ENCODE data around the gene HCAR3. TPM values are rescaled to one million over a fixed set of nuclear protein-coding genes. Genes with fewer than 3 reads are reported as not detected.
"Not testable (repeated sequence)": the region's sequence is repeated elsewhere in the genome, so short reads cannot be mapped to it uniquely, and the experiment has no call there.

HCAR3 gene
- total RNA-seq, 1 experiment from 2014 or later, result not detected

DNA sequence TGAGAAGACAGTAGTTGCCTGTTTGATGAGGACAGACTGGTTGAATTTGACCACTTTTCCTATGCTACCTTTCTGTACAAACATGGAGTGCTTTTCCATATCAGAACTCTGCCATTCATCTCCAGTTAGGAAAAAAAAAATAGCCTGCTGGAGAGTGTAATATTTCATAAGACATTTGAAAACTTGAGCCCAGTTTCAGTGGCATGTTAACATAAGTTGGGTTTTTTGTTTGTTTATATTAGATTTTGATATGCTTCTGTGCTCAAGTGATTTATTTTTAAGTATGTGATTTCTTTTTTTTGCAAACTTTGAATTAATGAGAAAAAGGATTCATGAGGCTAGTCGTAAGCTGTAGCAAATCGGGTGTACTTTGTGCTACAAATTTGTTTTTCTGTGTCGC lies 12.8 kb downstream of the HCAR3 start:
- not testable (repeated sequence) for H3K9me3 ChIP-seq (replicated peaks); H3K4me1 ChIP-seq (replicated peaks); H3K27ac ChIP-seq; H3K36me3 ChIP-seq; H3K4me3 ChIP-seq; DNase-seq (ENCODE audit: low read depth in 1 of 2, low spot score in 2 of 2); H3K27me3 ChIP-seq (replicated peaks)

DNA sequence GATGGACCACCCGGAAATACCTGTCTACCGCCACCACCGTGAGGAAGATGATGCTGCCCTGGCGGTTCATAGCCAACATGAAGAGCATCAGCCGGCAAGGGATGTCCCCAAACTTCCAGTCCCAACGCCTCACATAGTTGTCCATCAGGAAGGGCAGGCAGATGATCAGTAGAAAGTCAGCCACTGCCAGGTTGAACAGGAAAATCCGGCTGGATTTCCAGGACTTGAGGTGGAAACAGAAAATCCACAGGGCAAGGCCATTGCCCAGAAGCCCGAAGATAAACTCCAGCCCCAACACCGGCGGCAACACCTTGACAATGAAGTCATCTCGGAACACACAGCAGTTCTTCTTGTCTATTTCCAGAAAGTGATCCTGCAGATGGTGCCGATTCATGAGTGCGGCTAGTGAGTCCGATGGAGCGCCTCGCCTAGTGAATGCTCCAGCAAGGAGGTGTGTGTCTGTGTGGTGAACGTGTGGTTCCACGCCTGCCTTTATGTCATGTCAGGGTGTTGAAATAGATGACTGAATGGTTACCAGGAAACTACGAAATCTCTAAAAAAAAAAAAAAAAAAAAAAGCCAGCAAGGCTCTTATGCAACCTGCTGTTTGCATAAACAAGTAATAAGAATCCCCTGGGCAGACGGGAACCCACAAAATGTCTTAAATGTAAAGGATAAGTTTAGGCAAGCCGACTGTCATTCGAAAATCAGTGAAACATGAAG lies 13.6 kb downstream of the HCAR3 start, which contains the start of gene HCAR2:
Gene HCAR2, minus strand, starts transcription at position 468 of the 722 bp plus-strand sequence. Its CDS starts 74 bp downstream, at position 394.
- H3K36me3 ChIP-seq; H3K27me3 ChIP-seq (replicated peaks); H3K27ac ChIP-seq; H3K9me3 ChIP-seq (replicated peaks); DNase-seq (ENCODE audit: low read depth in 1 of 2, low spot score in 2 of 2); H3K4me1 ChIP-seq (replicated peaks); H3K4me3 ChIP-seq: not testable (repeated sequence)

DNA sequence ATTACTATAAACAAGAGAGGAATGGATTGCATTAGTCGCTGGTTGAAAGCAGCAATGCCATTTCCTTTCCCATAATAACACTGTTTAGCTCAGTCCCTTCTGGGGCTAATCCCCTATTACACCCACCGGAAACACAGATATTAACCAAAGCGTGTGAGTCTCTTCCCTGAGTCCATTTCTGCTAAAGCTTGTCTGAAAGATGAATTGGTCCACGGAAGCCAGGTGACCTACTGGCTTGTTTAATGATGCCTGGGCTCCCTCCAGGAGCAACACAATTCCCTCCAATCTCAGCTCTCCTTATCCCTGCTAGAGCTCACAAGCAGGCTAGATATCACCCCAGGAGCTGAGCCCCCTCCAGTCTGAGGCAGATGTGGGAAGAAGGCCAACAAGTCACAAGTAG lies 15.1 kb downstream of the HCAR3 start:
- DNase-seq (ENCODE audit: low read depth in 1 of 2, low spot score in 2 of 2); H3K27ac ChIP-seq; H3K36me3 ChIP-seq; H3K4me3 ChIP-seq; H3K9me3 ChIP-seq (replicated peaks); H3K27me3 ChIP-seq (replicated peaks); H3K4me1 ChIP-seq (replicated peaks): not testable (repeated sequence)

DNA sequence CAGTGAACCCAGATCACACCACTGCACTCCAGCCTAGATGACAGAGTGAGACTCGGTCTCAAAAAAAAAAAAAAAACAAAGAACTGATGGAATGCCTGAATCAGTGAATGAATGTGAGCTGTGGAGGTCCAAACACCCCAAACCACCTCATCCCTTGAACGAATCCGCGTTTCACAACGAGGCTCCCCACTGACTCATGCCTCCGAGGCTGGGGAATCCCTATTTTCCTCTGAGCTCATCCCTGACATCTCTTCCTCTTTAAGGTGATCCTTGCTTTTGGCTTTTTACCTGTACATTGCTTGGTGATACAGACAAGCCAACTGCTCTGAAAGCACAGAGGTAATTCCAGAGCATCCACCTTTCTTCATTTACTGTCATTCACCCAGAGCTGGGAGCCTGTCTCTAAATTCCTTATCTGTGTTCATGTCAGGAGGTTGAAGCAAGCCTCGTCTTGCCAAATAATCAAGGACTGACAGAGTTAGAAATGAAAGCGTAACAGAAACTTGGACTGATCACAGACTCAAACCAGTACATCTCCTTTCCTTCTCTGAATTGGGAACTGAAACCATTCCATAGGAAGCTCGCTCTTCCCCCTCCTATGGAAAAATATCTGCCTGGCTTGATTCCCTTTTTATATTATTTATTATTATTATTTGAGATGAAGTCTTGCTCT lies 16.4 kb downstream of the HCAR3 start:
- H3K27ac ChIP-seq; H3K27me3 ChIP-seq (replicated peaks); H3K36me3 ChIP-seq; DNase-seq (ENCODE audit: low read depth in 1 of 2, low spot score in 2 of 2); H3K4me1 ChIP-seq (replicated peaks); H3K4me3 ChIP-seq; H3K9me3 ChIP-seq (replicated peaks): not testable (repeated sequence)

DNA sequence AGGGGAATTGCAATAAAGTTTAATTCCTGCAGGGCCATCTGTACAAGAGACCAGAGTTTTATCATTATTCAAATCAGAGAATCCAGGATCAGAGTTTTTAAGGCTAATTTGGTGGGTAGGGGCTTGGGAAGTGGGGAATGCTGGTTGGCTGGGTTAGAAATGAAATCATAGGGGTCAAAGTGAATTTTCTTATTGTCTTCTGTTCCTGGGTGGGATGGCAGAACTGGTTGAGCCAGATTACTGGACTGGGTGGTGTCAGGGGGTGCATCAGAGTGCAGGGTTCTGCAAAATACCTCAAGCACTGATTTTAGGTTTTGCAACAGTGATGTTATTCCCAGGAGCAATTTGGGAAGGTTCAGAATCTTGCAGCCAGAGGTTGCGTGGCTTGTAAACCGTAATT lies 19.7 kb downstream of the HCAR3 start:
- not testable (repeated sequence) for DNase-seq (ENCODE audit: low read depth in 1 of 2, low spot score in 2 of 2); H3K36me3 ChIP-seq; H3K4me1 ChIP-seq (replicated peaks); H3K27ac ChIP-seq; H3K4me3 ChIP-seq; H3K27me3 ChIP-seq (replicated peaks); H3K9me3 ChIP-seq (replicated peaks)

DNA sequence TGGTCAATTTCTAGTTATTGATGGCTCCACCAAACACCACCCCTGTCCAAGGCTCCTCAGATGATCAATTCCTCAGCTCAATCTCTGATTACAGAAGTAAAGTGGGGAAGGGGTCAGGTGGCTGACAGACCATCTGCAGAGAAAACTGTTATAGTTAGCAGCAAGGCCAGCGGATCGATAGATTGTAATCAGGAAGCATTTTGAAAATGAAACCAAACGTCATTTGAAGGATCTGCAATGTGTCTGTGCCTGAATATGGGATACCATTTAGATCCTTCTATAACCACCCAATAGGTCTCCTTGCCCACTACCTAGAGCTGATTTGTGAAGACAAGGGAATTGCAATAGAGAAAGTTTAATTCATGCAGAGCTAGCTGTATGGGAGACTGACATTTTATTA lies 25.0 kb downstream of the HCAR3 start:
- H3K9me3 ChIP-seq (replicated peaks), result no peaks in the 10 kb centered on the region

DNA sequence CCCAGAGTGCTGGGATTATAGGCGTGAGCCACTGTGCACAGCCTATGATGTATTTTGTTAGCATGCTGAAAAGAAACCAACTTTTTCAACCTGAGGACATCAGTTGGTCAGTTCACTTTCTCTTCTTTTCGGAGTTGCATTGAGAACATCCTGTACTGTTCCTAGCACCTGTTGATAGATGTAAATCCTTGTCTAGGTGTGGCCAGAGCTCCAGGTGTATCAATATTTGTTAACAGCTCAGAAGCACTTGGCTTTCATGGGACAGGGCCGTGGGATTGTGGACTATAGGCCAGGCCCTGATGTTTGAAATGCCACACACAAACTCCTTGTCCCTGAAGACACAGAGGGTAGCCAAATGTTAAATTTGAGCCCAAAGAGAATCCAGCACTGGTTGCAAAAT lies 28.3 kb downstream of the HCAR3 start:
- H3K9me3 ChIP-seq (replicated peaks), result no peaks in the 10 kb centered on the region
- no peak overlapping the region for H3K27ac ChIP-seq
- H3K4me3 ChIP-seq, result no peak overlapping the region
- H3K27me3 ChIP-seq (replicated peaks), result no peaks in the 10 kb centered on the region
- DNase-seq (ENCODE audit: low read depth in 1 of 2, low spot score in 2 of 2), result no peak
- H3K36me3 ChIP-seq, result no peaks in the 10 kb centered on the region
- H3K4me1 ChIP-seq (replicated peaks), result no peaks in the 10 kb centered on the region

More for the DNA sequence above, 25.0 kb downstream of the HCAR3 start:
- Histone ChIP-seq H3K27me3 (replicated peaks) (no peaks in the 10 kb centered on the region), H3K36me3 (no peaks in the 10 kb centered on the region), H3K4me3 (no peak overlapping the region), H3K4me1 (replicated peaks) (no peaks in the 10 kb centered on the region), H3K27ac (no peak overlapping the region)
- DNase-seq (ENCODE audit: low read depth in 1 of 2, low spot score in 2 of 2), result no peak

DNA sequence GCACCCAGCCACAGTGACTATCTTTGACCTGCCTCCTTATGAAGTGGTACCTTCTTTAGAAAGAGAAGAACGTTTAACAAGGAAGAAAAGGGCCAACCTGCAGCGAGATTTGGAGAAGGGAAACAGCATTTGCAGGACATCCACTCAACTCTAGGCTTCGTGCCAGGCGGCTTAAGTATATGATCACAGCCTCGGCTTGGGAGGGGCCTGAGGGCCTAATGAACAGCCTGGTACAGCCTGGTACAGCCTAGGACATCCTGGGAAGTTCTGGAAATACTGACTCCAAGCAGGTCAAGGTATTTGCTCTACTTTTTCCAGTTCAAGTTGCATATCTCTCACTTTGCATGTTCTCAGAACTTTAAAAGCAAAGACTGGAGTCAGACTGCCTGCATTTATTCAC lies 29.5 kb downstream of the HCAR3 start:
- no peaks in the 10 kb centered on the region for H3K4me1 ChIP-seq (replicated peaks)
- H3K27me3 ChIP-seq (replicated peaks), result no peaks in the 10 kb centered on the region
- no peak overlapping the region for H3K4me3 ChIP-seq
- H3K27ac ChIP-seq, result no peak overlapping the region
- H3K9me3 ChIP-seq (replicated peaks), result no peaks in the 10 kb centered on the region
- no peak for DNase-seq (ENCODE audit: low read depth in 1 of 2, low spot score in 2 of 2)
- H3K36me3 ChIP-seq, result no peaks in the 10 kb centered on the region

DNA sequence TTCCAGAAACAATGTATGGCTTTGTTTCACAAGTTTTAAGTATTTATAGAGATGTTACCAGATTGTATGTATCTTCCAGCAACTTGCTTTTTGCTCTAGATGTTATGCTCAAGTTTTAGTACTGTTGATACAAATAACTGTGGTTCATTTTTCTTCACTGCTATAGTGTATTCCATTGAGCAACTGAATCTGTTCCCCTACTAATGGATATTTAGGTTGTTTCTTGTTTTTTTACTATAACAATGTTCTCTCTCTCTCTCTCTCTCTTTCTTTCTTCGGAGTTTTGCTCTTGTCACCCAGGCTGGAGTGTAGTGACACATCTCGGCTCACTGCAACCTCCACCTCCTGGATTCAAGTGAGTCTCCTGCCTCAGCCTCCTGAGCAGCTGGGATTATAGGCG lies 30.1 kb downstream of the HCAR3 start:
- no peaks in the 10 kb centered on the region for H3K9me3 ChIP-seq (replicated peaks)
- H3K4me3 ChIP-seq, result no peak overlapping the region
- H3K4me1 ChIP-seq (replicated peaks), result no peaks in the 10 kb centered on the region

DNA sequence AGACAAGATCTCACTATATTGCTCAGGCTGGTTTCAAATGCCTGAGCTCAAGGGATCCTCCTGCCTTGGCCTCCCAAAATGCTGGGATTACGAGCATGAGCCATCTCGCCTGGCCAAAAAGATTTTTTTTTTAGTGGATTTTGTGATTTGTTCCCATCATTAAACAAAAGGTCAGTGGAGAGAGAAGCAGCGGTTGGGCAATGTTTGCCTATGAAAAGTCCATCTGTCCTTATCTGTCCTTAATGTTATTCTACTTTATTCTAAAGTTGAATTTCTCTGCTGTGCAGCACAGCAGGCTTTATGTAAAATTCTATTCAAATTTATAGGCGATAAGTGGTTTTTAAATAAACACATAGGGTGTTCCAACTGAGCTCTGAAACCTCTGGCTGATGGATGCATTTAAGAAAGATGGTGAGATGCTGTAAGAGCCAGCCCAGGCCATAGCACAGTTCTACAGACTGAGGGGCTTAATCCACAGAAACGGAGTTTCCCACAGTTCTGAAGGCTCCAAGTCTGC lies 32.3 kb downstream of the HCAR3 start:
- DNase-seq (ENCODE audit: low read depth in 1 of 2, low spot score in 2 of 2), result no peak
- Histone ChIP-seq H3K9me3 (replicated peaks) (no peaks in the 10 kb centered on the region), H3K4me3 (no peak overlapping the region), H3K27me3 (replicated peaks) (no peaks in the 10 kb centered on the region), H3K27ac (no peak overlapping the region), H3K36me3 (no peaks in the 10 kb centered on the region), H3K4me1 (replicated peaks) (peaks cover 7% of the 10 kb centered on the region)

More for the DNA sequence above, 30.1 kb downstream of the HCAR3 start:
- Histone ChIP-seq H3K27me3 (replicated peaks) (no peaks in the 10 kb centered on the region), H3K36me3 (no peaks in the 10 kb centered on the region), H3K27ac (no peak overlapping the region)
- no peak for DNase-seq (ENCODE audit: low read depth in 1 of 2, low spot score in 2 of 2)

DNA sequence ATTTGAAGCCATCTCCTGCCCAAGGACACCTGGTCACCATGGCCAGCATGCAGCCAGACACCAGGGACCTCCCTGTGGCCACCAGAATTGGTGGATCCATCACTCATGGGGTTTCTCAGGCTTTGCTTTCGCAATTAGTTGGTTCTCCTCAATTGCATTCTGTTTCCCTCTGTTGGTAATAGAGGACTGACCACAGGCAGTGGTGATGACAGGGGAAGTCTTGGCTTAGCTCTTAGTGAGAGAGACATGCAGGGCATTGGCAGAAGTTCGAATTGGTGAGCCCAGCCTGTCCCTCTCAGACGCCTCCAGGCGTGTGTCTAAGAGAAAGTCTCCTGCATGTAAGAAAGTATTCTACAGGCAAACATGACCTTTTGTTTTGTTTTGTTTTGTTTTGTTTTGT lies 34.8 kb downstream of the HCAR3 start:
- Histone ChIP-seq H3K27ac (no peak overlapping the region), H3K36me3 (no peaks in the 10 kb centered on the region), H3K4me1 (replicated peaks) (peaks cover 17% of the 10 kb centered on the region), H3K27me3 (replicated peaks) (no peaks in the 10 kb centered on the region), H3K4me3 (no peak overlapping the region), H3K9me3 (replicated peaks) (no peaks in the 10 kb centered on the region)
- no peak for DNase-seq (ENCODE audit: low read depth in 1 of 2, low spot score in 2 of 2)

DNA sequence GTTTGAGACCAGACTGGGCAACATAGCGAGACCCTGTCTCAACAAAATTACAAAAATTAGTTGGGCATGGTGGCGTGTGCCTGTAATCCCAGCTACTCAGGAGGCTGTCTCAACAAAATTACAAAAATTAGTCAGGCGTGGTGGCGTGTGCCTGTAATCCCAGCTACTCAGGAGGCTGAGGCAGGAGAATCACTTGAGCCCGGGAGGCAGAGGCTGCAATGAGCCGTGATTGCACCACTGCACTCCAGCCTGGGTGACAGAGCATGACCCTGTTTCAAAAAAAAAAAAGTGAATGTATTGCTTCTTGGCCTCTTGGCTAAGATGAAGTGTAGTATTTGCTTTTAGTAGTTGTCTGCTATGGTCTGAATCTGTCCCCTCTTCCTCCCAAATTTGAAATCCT lies 35.6 kb downstream of the HCAR3 start:
- not testable (repeated sequence) for H3K4me3 ChIP-seq; H3K36me3 ChIP-seq; H3K9me3 ChIP-seq (replicated peaks); DNase-seq (ENCODE audit: low read depth in 1 of 2, low spot score in 2 of 2); H3K27ac ChIP-seq; H3K27me3 ChIP-seq (replicated peaks)
- peaks cover 17% of the 10 kb centered on the region for H3K4me1 ChIP-seq (replicated peaks)

DNA sequence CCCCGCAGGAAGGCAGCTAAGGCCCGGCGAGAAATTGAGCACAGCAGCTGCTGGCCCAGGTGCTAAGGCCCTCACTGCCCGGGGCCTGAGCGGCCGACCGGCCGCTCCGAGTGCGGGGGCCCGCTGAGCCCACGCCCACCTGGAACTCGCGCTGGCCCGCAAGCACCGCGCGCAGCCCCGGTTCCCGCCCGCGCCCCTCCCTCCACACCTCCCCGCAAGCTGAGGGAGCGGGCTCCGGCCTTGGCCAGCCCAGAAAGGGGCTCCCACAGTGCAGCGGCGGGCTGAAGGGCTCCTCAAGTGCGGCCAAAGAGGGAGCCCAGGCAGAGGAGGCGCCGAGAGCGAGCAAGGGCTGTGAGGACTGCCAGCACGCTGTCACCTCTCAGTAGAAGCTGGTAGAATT lies 39.8 kb downstream of the HCAR3 start:
- not testable (repeated sequence) for H3K27ac ChIP-seq; H3K9me3 ChIP-seq (replicated peaks); H3K4me3 ChIP-seq; DNase-seq (ENCODE audit: low read depth in 1 of 2, low spot score in 2 of 2); H3K36me3 ChIP-seq; H3K27me3 ChIP-seq (replicated peaks)
- peaks cover 17% of the 10 kb centered on the region for H3K4me1 ChIP-seq (replicated peaks)

DNA sequence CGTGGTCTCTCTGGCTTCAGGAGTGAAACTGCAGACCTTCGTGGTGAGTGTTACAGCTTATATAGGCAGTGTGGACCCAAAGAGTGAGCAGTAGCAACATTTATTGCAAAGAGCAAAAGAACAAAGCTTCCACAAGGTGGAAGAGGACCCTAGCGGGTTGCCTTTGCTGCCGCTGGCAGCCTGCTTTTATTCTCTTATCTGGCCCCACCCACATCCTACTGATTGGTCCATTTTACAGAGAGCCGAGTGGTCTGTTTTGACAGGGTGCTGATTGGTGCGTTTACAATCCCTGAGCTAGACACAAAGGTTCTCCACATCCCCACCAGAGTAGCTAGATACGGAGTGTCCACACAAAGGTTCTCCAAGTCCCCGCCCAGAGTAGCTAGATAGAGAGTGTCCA lies 40.6 kb downstream of the HCAR3 start:
- H3K27me3 ChIP-seq (replicated peaks); H3K27ac ChIP-seq; H3K9me3 ChIP-seq (replicated peaks); DNase-seq (ENCODE audit: low read depth in 1 of 2, low spot score in 2 of 2); H3K36me3 ChIP-seq; H3K4me3 ChIP-seq: not testable (repeated sequence)
- H3K4me1 ChIP-seq (replicated peaks), result peaks cover 17% of the 10 kb centered on the region

Measured in SJSA1 (cell line).